ENCODE results near the gene CDH4. TPM values are rescaled to one million over a fixed set of nuclear protein-coding genes. Genes with fewer than 3 reads are reported as not detected.

Gene CDH4
- total and polyA plus RNA-seq, 3 experiments from 2014 or later = 0.22 TPM; not detected in 2

DNA sequence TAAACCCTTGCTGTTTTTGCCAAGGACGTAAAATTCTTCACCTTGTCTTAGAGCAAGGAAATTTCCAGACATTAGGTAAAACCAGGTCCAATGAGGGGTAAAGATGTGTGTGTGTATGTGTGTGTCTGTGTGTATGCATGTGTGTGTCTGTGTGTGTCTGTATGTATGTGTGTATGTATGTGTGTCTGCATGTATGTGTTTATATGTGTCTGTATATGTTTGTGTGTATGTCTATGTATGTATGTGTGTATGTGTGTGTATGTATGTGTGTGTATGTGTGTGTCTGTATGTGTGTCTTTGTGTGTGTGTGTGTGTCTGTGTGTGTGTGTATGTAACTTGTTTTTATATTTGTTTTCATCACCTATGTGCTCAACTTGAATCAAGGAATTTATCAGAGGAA, 439.9 kb downstream of the CDH4 start:
- Mint-ChIP-seq H3K27ac (no peak overlapping the region), H3K4me3 (no peak overlapping the region), H3K36me3 (peaks cover 0 to 2% (median 0%) of the 10 kb centered on the region in 3 donors), H3K27me3 (peaks cover 3 to 7% of the 10 kb centered on the region in 2 donors), H3K9me3 (no peaks in the 10 kb centered on the region), H3K4me1 (no peaks in the 10 kb centered on the region)
- ChIA-PET POLR2A (no interaction called here), CTCF (no interaction called here)
- H3K4me3 ChIP-seq (ENCODE audit: low read length) = no peak overlapping the region
- H3K9me3 ChIP-seq (ENCODE audit: low read length) = no peaks in the 10 kb centered on the region
- H3K27ac ChIP-seq (ENCODE audit: low read depth, low read length) = no peak overlapping the region
- H3K36me3 ChIP-seq (ENCODE audit: insufficient read depth, low read length) = no peaks in the 10 kb centered on the region
- DNase-seq = no peak
- no peaks in the 10 kb centered on the region for H3K4me1 ChIP-seq (ENCODE audit: insufficient read depth, low read length)
- H3K27me3 ChIP-seq (ENCODE audit: insufficient read depth, low read length, poor library complexity, severe bottlenecking) = no peaks in the 10 kb centered on the region

DNA sequence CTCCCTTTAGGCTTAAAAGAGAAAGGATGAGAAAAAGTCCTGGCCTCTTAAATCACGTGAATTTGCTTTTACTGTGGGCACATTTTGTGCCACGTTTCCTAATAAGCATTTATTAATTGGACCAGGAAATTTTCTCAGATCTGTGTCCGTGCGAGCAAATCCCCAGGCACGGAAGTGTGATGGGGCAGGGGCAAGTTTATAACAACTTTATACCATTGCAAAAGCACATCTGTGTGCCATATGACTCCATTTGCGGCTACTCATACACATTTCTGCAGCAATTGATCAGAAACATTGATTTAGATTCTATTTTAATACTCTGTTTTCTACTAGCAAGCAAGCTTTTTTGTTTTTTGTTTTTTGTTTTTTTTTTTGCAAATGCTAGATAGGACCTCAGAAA, 440.4 kb downstream of the CDH4 start:
- H3K4me3 ChIP-seq (ENCODE audit: low read length) = no peak overlapping the region
- H3K36me3 ChIP-seq (ENCODE audit: insufficient read depth, low read length) = no peaks in the 10 kb centered on the region
- ChIA-PET CTCF (no interaction called here), POLR2A (no interaction called here)
- no peaks in the 10 kb centered on the region for H3K27me3 ChIP-seq (ENCODE audit: insufficient read depth, low read length, poor library complexity, severe bottlenecking)
- Mint-ChIP-seq H3K4me1 (no peaks in the 10 kb centered on the region), H3K27ac (no peak overlapping the region), H3K27me3 (peaks cover 3 to 9% of the 10 kb centered on the region in 2 donors), H3K4me3 (no peak overlapping the region), H3K9me3 (no peaks in the 10 kb centered on the region), H3K36me3 (peaks cover 0 to 2% (median 0%) of the 10 kb centered on the region in 3 donors)
- H3K9me3 ChIP-seq (ENCODE audit: low read length) = no peaks in the 10 kb centered on the region
- DNase-seq = no peak
- no peaks in the 10 kb centered on the region for H3K4me1 ChIP-seq (ENCODE audit: insufficient read depth, low read length)
- H3K27ac ChIP-seq (ENCODE audit: low read depth, low read length) = no peak overlapping the region

DNA sequence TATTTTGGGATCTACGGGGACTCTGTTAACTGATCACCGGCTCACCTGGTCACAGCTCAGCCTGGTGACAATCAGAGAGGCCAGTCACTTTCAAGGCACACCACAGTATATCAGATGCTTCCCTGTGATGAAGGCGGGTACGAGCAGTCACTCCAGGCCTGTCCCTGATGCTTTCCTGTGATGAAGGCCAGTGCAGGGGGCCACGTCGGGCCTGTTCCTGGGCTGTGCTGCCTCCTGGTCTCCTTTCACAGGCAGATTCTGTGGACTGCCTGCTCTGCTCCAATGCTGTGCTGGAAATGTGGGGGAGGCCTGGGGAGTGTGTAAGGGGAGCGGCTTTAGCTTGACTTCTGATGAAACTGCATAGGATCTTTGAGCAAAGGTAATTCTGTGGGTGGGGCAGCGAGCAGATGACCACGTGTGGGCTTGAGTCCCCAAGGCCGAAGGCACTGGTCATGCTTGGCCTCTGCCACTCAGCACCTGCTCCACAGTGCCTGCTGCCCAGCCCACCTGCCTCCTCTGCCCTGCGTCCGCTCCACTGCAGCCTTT, 441.1 kb downstream of the CDH4 start:
- POLR2A ChIA-PET = no interaction called here
- Histone ChIP-seq H3K4me1 (ENCODE audit: insufficient read depth, low read length) (no peaks in the 10 kb centered on the region), H3K27ac (ENCODE audit: low read depth, low read length) (no peak overlapping the region), H3K4me3 (ENCODE audit: low read length) (no peak overlapping the region), H3K27me3 (ENCODE audit: insufficient read depth, low read length, poor library complexity, severe bottlenecking) (no peaks in the 10 kb centered on the region), H3K36me3 (ENCODE audit: insufficient read depth, low read length) (no peaks in the 10 kb centered on the region), H3K9me3 (ENCODE audit: low read length) (no peaks in the 10 kb centered on the region)
- no peak for DNase-seq
- Mint-ChIP-seq H3K27ac (peak overlapping the region in 1 of 8 donors; percentile 27), H3K36me3 (peaks cover 0 to 2% (median 0%) of the 10 kb centered on the region in 3 donors), H3K4me3 (no peak overlapping the region), H3K9me3 (no peaks in the 10 kb centered on the region), H3K27me3 (peaks cover 4 to 9% of the 10 kb centered on the region in 2 donors), H3K4me1 (no peaks in the 10 kb centered on the region)
- CTCF ChIA-PET = no interaction called here

DNA sequence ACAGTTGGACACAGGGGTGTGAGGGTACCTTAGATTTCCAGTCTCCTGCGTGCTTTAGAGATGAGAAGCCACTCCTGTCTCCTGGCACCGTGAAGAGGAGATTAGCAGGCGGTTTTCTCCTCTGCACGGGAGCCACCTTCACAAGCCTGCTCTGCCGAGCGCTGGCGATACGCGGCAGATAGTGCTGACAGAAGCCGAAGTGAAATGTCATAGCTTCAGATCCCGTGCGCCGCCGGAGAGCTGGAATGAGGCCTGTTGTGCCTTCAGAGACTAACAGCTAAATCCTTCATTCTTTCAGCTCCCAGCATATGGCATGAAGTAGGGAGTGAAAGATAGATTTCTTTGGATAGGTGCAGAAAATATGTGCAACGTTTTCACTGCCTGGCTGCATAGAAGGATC, 442.6 kb downstream of the CDH4 start:
- no peaks in the 10 kb centered on the region for H3K27me3 ChIP-seq (ENCODE audit: insufficient read depth, low read length, poor library complexity, severe bottlenecking)
- Mint-ChIP-seq H3K27me3 (peaks cover 4 to 9% of the 10 kb centered on the region in 2 donors), H3K9me3 (no peaks in the 10 kb centered on the region), H3K27ac (no peak overlapping the region), H3K4me1 (no peaks in the 10 kb centered on the region), H3K36me3 (no peaks in the 10 kb centered on the region), H3K4me3 (no peak overlapping the region)
- H3K27ac ChIP-seq (ENCODE audit: low read depth, low read length) = no peak overlapping the region
- ChIA-PET POLR2A (no interaction called here), CTCF (no interaction called here)
- no peaks in the 10 kb centered on the region for H3K4me1 ChIP-seq (ENCODE audit: insufficient read depth, low read length)
- no peaks in the 10 kb centered on the region for H3K9me3 ChIP-seq (ENCODE audit: low read length)
- H3K4me3 ChIP-seq (ENCODE audit: low read length) = no peak overlapping the region
- no peak for DNase-seq
- no peaks in the 10 kb centered on the region for H3K36me3 ChIP-seq (ENCODE audit: insufficient read depth, low read length)

DNA sequence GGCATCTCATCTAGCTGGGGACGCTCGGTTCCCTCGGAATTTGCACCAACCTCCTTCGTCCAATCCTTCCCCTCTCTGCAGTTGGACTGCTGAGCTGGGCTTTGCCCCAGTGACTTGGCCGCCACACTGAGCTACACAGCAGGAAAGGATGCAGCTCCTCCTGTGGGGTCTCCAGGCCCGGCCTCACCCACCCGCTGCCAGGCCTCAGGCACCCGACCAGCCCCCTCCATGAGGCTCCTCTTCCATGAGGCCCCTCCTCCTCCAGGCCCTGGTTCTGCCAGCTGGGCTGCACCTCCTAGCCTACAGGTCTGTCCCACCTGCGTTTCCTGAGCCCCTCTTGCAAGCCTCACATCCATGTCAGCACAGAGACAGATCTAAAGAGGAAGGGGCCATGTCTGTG, 443.7 kb downstream of the CDH4 start:
- Histone ChIP-seq H3K9me3 (ENCODE audit: low read length) (no peaks in the 10 kb centered on the region), H3K4me1 (ENCODE audit: insufficient read depth, low read length) (no peaks in the 10 kb centered on the region)

DNA sequence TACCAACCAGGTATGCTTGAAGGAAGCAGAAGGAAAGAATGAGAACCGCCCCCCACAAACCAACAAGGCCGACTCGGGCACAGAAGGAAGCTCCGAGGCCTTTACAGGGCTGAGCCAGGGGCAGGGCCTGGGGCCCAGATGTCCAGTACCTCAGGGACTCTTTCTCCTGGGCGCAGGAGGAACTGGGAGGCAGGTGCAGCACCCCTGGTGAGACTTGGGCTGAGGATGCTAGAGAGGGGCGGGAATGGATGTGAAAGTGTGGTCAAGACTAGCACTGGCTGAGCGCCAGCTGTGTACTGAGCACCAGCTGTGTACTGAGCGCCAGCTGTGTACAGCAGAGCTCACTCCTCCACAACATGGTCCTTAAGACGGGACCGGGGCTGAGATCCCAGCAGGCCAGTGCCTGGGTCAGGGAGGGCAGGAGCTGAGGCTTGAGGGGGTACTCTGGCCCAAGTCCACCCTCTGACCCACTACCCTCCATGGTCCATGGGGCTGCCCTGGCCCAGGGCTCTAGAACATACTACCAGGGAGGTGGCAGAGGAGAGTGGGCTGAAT, 444.2 kb downstream of the CDH4 start:
- Histone ChIP-seq H3K36me3 (ENCODE audit: insufficient read depth, low read length) (no peaks in the 10 kb centered on the region), H3K4me3 (ENCODE audit: low read length) (no peak overlapping the region), H3K27ac (ENCODE audit: low read depth, low read length) (no peak overlapping the region), H3K9me3 (ENCODE audit: low read length) (no peaks in the 10 kb centered on the region), H3K27me3 (ENCODE audit: insufficient read depth, low read length, poor library complexity, severe bottlenecking) (no peaks in the 10 kb centered on the region), H3K4me1 (ENCODE audit: insufficient read depth, low read length) (no peaks in the 10 kb centered on the region)
- Mint-ChIP-seq H3K4me3 (no peak overlapping the region), H3K9me3 (no peaks in the 10 kb centered on the region), H3K4me1 (no peaks in the 10 kb centered on the region), H3K27ac (no peak overlapping the region), H3K36me3 (no peaks in the 10 kb centered on the region), H3K27me3 (peaks cover 2 to 9% of the 10 kb centered on the region in 2 donors)
- ChIA-PET POLR2A (no interaction called here), CTCF (no interaction called here)
- DNase-seq = peak in 1 of 5 donors; percentile 40

More for the DNA sequence above, 443.7 kb downstream of the CDH4 start:
- no peaks in the 10 kb centered on the region for H3K36me3 ChIP-seq (ENCODE audit: insufficient read depth, low read length)
- H3K36me3 Mint-ChIP-seq = no peaks in the 10 kb centered on the region
- ChIA-PET POLR2A (no interaction called here), CTCF (no interaction called here)
- H3K4me3 ChIP-seq (ENCODE audit: low read length) = no peak overlapping the region
- no peak overlapping the region for H3K27ac Mint-ChIP-seq
- peak in 1 of 5 donors; percentile 21 for DNase-seq
- no peak overlapping the region for H3K27ac ChIP-seq (ENCODE audit: low read depth, low read length)
- H3K4me3 Mint-ChIP-seq = no peak overlapping the region
- no peaks in the 10 kb centered on the region for H3K4me1 Mint-ChIP-seq
- peaks cover 2 to 9% of the 10 kb centered on the region in 2 donors for H3K27me3 Mint-ChIP-seq
- no peaks in the 10 kb centered on the region for H3K27me3 ChIP-seq (ENCODE audit: insufficient read depth, low read length, poor library complexity, severe bottlenecking)
- no peaks in the 10 kb centered on the region for H3K9me3 Mint-ChIP-seq

DNA sequence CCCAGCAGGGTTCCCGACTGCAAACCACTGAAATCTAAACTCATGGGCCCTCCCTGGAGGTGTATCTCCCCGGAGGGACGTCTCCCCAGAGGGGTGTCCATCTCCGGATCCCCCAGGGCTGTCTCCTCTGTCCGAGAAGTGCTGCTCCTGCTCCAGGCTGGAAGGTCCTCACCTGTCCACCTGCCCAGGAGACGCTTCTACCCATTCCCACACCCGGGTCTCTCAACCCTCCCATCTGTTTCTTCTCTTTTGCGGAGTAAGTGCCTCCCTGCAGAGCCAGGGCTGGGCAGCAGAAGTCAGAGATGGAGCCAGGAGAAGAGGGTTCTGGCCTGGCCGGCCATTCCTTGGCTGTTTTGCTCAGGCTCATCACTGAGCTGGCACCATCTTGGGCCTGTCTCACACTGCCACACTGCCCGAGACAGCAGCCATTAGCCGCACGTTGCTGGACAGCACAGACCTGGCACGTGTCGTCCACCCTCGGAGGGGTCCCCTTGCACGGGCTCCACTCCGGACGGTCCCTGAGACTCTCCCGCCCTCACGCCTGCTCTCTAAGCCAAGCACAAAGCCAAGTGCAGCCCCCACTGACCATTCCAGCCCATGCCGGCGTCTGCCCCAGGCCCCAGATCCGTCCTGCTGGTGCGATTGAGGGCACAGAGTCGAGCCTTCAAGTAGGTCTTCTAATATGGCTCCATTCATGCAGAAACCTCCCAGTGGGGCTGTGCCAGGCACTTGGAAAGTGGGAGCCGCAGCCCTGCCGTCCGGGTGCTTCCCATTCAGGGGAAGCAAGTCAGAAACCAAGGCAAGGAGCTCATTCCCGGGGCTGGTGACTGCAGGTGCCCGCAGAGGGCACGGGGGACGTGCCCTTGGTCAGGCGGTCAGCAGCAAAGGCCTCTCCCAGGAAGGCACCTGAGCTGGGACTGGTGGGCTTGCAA, 445.9 kb downstream of the CDH4 start:
- Histone ChIP-seq H3K27ac (ENCODE audit: low read depth, low read length) (no peak overlapping the region), H3K4me1 (ENCODE audit: insufficient read depth, low read length) (no peaks in the 10 kb centered on the region), H3K36me3 (ENCODE audit: insufficient read depth, low read length) (no peaks in the 10 kb centered on the region), H3K9me3 (ENCODE audit: low read length) (no peaks in the 10 kb centered on the region), H3K27me3 (ENCODE audit: insufficient read depth, low read length, poor library complexity, severe bottlenecking) (no peaks in the 10 kb centered on the region), H3K4me3 (ENCODE audit: low read length) (no peak overlapping the region)
- ChIA-PET POLR2A (no interaction called here), CTCF (no interaction called here)
- DNase-seq = peak in 1 of 5 donors; percentile 27
- H3K4me3 Mint-ChIP-seq = no peak overlapping the region
- no peaks in the 10 kb centered on the region for H3K4me1 Mint-ChIP-seq
- no peak overlapping the region for H3K27ac Mint-ChIP-seq
- H3K27me3 Mint-ChIP-seq = peaks cover 2 to 9% of the 10 kb centered on the region in 2 donors
- no peaks in the 10 kb centered on the region for H3K36me3 Mint-ChIP-seq
- H3K9me3 Mint-ChIP-seq = no peaks in the 10 kb centered on the region
